Stimulated activated CD4-positive, alpha-beta T cell treated with anti-CD3 and anti-CD28 coated beads, Interleukin-15, amount 100 ng/mL, for 24 hours (primary cell): ENCODE measurements around the gene TTC14.

Source experiments
- DNase-seq: peaks from one replicate; pipeline ENCODE4 v3.0.0-alpha.2; 2020

The TTC14 gene

GRCh38 chr3:180631317-180631716, 29.4 kb downstream of the TTC14 start:
- DNase-seq = no peak

- DNase-seq = no peak
Measured at GRCh38 chr3:180633722-180634121, 31.8 kb downstream of the TTC14 start.

DNA sequence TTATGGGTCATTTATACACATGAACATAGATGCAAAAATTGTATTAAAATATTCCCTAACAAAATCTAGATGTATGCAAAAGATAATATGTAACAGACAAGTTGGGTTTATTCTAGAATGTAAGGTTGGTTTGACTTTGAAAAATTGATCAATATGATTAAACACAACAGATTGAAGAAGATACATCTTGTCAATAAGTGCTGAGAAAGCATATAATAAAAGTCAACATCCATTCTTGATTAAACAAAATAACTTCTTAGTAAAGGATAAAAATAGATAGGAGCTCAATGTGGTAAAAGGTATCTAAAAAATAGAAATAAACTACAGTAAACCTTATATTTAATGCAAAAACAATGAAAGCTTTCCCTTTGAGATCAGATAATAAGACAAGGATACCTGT, 39.0 kb downstream of the TTC14 start:
- no peak for DNase-seq

DNA sequence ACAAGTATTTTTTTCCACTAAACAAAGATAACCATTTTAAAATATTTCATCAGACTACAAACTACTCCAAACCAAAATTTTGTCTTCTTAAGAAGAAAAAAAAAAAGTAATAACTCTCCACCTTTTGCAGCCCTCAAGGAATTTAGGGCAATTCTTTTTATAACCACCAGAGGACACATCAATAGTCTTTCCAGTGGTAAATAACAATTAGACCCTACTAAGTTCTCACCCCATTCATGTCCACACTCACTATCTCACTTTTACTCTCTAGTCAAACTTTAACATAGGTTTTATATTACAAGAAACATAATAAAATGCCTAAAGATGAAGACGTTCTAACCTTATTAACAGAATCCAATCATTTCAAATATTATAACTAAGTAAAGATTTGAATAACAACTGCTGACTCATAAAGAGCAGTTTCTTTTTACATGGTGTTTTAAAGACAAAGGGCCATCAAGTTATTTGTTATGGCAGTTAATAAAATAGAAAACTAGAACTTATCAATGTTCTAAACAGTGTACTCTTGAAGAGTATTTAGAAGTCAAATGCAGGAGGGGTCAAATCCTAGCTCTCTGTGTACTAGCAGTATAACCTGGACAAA, 44.3 kb downstream of the TTC14 start:
- no peak for DNase-seq

DNA sequence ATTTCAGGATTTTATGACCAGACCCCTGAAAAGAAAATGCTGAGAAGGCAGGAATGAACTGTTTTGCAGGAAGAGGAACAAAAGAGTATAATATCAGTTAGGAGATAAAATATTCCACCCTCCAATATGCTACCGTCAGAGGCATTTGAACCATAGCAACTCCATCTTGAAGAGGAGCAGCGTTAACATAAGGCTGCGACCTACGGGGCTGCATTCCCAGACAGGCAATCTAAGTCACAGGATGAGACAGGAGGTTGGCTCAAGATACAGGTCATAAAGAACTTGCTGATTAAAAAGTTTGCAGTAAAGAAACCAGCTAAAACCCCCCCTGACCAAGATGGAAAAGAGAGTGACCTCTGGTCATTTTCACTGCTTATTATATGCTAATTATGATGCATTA, 54.4 kb downstream of the TTC14 start:
- no peak for DNase-seq

- DNase-seq = no peak
Measured at GRCh38 chr3:180657094-180657493, 55.1 kb downstream of the TTC14 start.
